Measurements from ENCODE around the gene TMEM41A. TPM values are rescaled to one million over a fixed set of nuclear protein-coding genes. Genes with fewer than 3 reads are reported as not detected.

Gene TMEM41A
- total RNA-seq, 2 donors from 2014 or later: 7.6 to 9.3 TPM

DNA sequence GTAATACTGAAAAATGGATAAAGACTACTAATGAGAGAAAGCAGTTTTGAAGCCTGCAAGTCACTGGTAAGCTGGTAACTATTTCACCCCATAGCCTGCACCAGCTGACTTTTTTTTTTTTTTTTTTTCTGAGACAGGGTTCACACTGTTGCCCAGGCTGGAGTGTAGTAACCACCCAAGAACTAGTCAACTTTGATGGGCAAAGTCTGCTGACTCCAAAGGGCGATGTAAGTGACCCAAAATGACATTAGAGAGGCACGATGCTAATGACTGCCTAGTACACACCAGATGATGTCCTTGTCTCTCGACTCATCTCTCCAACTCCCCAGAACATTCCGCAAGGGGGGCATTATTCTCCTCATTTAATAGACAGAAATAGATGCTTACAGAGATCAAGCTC is 12.9 kb upstream of the TMEM41A start:
- no peaks in the 10 kb centered on the region for H3K9me3 ChIP-seq
- ATAC-seq (no peak), DNase-seq (no peak)
- H3K27ac ChIP-seq: no peak overlapping the region
- TF ChIP-seq, protein P1, sequence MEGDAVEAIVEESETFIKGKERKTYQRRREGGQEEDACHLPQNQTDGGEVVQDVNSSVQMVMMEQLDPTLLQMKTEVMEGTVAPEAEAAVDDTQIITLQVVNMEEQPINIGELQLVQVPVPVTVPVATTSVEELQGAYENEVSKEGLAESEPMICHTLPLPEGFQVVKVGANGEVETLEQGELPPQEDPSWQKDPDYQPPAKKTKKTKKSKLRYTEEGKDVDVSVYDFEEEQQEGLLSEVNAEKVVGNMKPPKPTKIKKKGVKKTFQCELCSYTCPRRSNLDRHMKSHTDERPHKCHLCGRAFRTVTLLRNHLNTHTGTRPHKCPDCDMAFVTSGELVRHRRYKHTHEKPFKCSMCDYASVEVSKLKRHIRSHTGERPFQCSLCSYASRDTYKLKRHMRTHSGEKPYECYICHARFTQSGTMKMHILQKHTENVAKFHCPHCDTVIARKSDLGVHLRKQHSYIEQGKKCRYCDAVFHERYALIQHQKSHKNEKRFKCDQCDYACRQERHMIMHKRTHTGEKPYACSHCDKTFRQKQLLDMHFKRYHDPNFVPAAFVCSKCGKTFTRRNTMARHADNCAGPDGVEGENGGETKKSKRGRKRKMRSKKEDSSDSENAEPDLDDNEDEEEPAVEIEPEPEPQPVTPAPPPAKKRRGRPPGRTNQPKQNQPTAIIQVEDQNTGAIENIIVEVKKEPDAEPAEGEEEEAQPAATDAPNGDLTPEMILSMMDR (IDR thresholded peaks at IDR 0.05): no peak
- TF ChIP-seq POLR2A (IDR thresholded peaks at IDR 0.05): no peak
- H3K36me3 ChIP-seq (replicated peaks in 1 of 2; ENCODE audit: insufficient read depth in 1 of 2, low read depth in 2 of 2): no peaks in the 10 kb centered on the region
- intact Hi-C loops (cut with DNase I): no loop called here
- H3K4me1 ChIP-seq: no peaks in the 10 kb centered on the region
- no peak overlapping the region for H3K4me3 ChIP-seq
- no peaks in the 10 kb centered on the region for H3K27me3 ChIP-seq
- 83 to 87% methylated on average over 4 of the region's 4 CpGs for WGBS, 2 donors

DNA sequence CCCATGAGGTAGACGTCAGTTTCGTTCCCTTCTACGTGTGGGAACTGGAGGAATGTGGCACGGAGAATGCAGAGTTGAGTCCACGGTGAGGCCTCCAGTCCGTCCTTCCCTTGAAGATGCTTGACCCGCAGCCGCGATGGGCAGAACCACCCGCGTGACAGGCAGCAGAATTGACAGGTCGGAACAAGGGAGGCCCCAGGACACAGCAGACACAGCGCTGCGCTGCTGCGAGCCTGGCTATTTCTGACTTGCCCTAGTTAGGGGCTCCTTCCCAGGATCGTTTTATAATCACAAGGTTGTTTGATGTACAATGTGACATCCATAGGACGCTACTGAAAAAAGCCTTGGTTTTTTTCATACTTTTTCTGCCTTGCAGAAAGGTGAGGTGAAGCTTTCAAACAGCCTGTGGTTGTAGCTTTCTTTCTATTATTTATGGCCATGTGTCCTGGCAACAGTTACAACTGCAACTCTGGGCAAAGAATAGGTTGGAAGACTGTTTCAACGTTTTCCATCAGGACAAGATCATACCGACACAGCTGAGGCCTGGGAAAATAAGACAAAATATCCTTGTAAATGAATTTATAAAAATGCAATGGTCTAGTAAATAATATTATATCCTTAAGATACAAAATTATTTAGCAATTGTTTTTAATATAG is 9.6 kb upstream of the TMEM41A start:
- DNase-seq: no peak
- H3K9me3 ChIP-seq: no peaks in the 10 kb centered on the region
- no peak overlapping the region for H3K4me3 ChIP-seq
- WGBS, 2 donors: 72 to 77% methylated on average over 19 of the region's 19 CpGs
- intact Hi-C loops (cut with DNase I): no loop called here
- ATAC-seq: no peak
- H3K36me3 ChIP-seq (replicated peaks in 1 of 2; ENCODE audit: insufficient read depth in 1 of 2, low read depth in 2 of 2): no peaks in the 10 kb centered on the region
- H3K4me1 ChIP-seq: peaks cover 3% of the 10 kb centered on the region
- H3K27ac ChIP-seq: no peak overlapping the region
- H3K27me3 ChIP-seq: no peaks in the 10 kb centered on the region
- no peak for TF ChIP-seq POLR2A (IDR thresholded peaks at IDR 0.05)
- TF ChIP-seq, protein P1 (IDR thresholded peaks at IDR 0.05): no peak

DNA sequence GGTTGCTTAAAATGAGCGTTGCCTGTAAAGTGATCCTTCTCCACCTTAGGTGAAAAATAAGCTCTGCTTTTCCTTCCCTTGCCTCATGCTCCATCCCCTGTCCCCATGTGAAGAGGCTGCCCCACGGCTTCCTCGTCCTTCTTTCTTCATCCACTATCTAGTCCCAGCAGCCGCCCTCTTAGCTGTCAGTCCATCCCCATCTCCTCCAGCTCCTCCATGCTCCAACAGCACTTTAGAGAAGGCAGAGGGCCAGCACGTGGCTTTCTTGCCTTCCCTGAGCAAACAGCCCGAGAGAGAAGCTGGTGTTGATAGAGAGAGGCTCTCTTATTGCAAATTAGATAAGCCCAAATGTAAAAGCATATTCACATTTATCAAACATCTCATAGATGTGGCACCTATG is 9.0 kb upstream of the TMEM41A start:
- TF ChIP-seq POLR2A (IDR thresholded peaks at IDR 0.05): no peak
- TF ChIP-seq, protein P1 (IDR thresholded peaks at IDR 0.05): no peak

GRCh38 chr3:185504636-185505035 is 5.8 kb upstream of the TMEM41A start:
- intact Hi-C loops (cut with DNase I): no loop called here
- H3K27me3 ChIP-seq: no peaks in the 10 kb centered on the region
- DNase-seq (peak in 1 of 4 donors; percentile 25), ATAC-seq (no peak)
- no peaks in the 10 kb centered on the region for H3K9me3 ChIP-seq
- H3K36me3 ChIP-seq (replicated peaks in 1 of 2; ENCODE audit: insufficient read depth in 1 of 2, low read depth in 2 of 2): no peaks in the 10 kb centered on the region
- H3K27ac ChIP-seq: no peak overlapping the region
- H3K4me3 ChIP-seq: no peak overlapping the region
- peaks cover 11% of the 10 kb centered on the region for H3K4me1 ChIP-seq
- WGBS, 2 donors: 32 to 33% methylated on average over 3 of the region's 3 CpGs
- no peak for TF ChIP-seq POLR2A (IDR thresholded peaks at IDR 0.05)
- TF ChIP-seq, protein P1 (IDR thresholded peaks at IDR 0.05): no peak

More for the DNA sequence above, 9.0 kb upstream of the TMEM41A start:
- Histone ChIP-seq H3K4me3 (no peak overlapping the region), H3K36me3 (replicated peaks in 1 of 2; ENCODE audit: insufficient read depth in 1 of 2, low read depth in 2 of 2) (no peaks in the 10 kb centered on the region), H3K27me3 (no peaks in the 10 kb centered on the region), H3K27ac (no peak overlapping the region), H3K4me1 (peaks cover 8% of the 10 kb centered on the region), H3K9me3 (no peaks in the 10 kb centered on the region)
- 49 to 62% methylated on average over 6 of the region's 6 CpGs for WGBS, 2 donors
- intact Hi-C loops (cut with DNase I): no loop called here
- no peak for ATAC-seq
- DNase-seq: no peak

- TF ChIP-seq POLR2A (IDR thresholded peaks at IDR 0.05): no peak
- TF ChIP-seq, protein P1 (IDR thresholded peaks at IDR 0.05): no peak
- no peak for ATAC-seq
- H3K27me3 ChIP-seq: no peaks in the 10 kb centered on the region
- DNase-seq: peak in 1 of 4 donors; percentile 21
- intact Hi-C loops (cut with DNase I): no loop called here
- peaks cover 11% of the 10 kb centered on the region for H3K4me1 ChIP-seq
- no peak overlapping the region for H3K4me3 ChIP-seq
- no peaks in the 10 kb centered on the region for H3K9me3 ChIP-seq
- 43 to 56% methylated on average over 1 of the region's 1 CpG for WGBS, 2 donors
- no peaks in the 10 kb centered on the region for H3K36me3 ChIP-seq (replicated peaks in 1 of 2; ENCODE audit: insufficient read depth in 1 of 2, low read depth in 2 of 2)
- peak overlapping the region in 1 of 4 donors; percentile 22 for H3K27ac ChIP-seq
These were observed 4.7 kb upstream of the TMEM41A start for GRCh38 chr3:185503521-185503920.
